Epithelial cell of proximal tubule (primary cell): ENCODE measurements around the gene ACMSD. TPM values are rescaled to one million over a fixed set of nuclear protein-coding genes. Genes with fewer than 3 reads are reported as not detected.

Experiments
- DNase-seq: peaks from one replicate; pipeline ENCODE4 v3.0.0-alpha.2; 2011; ENCODE audit warnings: low read depth
- H3K4me3 ChIP-seq: 2 replicates; pipeline ENCODE4 v1.5.1; 2011; ENCODE audit warnings: low read depth, mild to moderate bottlenecking, low read length
- CTCF ChIP-seq: conservative IDR thresholded peaks from 2 replicates; pipeline ENCODE4 v1.5.1; 2012; ENCODE audit warnings: low read depth, mild to moderate bottlenecking, low read length
- total RNA-seq: library from RNA; depleted of rRNA; stranded (reverse); fragments of >200 nt; gene quantifications from 2 replicates; pipeline ENCODE4 v1.2.3, GENCODE V29; 2015

Gene ACMSD
- total RNA-seq, 1 donor from 2014 or later, result 0.23 TPM

DNA sequence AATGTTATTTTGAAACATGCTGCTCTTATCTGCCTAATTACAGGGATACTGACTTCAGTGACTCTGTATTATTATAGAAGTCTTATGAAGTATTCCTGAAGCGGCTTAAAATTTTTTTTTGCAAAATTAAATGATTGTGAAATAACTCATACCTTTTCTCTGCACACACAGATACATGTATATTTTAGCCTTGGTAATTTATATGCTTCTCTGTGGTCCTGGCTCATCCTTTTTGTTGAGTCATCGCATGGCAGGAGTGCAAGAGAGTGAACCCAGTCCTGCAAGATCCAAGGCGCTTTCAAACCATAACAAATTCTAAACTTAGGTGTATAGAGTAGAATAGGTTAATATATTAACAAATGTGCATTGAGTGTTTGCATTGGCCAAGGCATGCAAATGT is 88.8 kb downstream of the ACMSD start:
- TF ChIP-seq CTCF, result no peak
- H3K4me3 ChIP-seq, result no peak overlapping the region
- DNase-seq, result no peak

DNA sequence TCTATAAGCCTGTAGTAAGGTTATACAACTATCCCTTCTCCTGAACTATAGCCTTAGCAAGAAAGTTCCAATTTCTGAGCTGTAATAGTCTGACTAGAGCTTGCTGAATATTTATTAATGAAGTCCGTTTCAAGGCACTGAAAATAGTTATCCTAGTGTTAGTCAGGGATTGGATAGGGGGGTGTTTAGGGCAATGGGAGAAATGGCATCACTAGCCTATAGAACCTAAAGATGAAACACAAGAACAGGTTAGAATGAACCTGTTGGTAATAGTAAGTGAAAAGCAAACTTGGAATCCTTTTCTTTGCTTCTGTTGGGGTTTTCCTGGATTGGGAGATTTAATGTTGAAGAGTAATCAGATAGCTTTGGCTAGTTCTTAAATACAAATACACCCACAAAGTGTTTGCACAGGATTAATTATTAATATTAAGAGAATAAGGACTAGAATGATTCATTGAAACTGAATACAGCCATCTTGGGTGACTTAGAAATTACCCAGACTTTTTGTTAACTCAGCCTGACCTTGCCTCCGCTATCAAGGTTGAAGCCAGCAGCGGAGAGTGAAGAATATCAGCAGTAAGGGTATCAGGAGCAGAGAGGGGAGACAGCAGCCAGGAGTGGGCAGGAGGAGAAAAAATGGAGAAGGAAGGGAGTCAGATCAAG is 94.6 kb downstream of the ACMSD start:
- peak; percentile 59 for DNase-seq
- no peak for TF ChIP-seq CTCF
- peak overlapping the region; percentile 28 for H3K4me3 ChIP-seq

GRCh38 chr2:134933732-134934131 is 95.3 kb downstream of the ACMSD start:
- DNase-seq, result no peak
- no peak for TF ChIP-seq CTCF
- no peak overlapping the region for H3K4me3 ChIP-seq

DNA sequence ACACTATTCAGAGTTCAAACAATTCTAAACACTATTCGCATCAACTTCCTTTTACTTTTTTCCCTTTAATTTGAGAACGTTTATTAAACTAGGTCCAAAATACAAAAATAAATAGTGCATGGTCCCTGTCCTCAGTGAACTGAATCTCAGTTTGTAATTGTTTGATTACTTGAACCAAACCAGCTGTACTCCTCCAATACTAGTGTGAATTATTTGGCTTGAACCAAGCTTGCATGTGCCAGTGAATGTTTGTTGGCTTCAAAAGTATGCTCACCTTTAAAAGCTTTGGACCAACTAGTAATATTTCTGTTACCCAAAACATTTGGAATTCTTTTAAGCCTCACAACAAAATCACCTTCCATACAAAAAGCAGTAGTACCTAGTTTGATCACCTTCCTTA is 95.7 kb downstream of the ACMSD start:
- no peak for DNase-seq
- TF ChIP-seq CTCF, result no peak

DNA sequence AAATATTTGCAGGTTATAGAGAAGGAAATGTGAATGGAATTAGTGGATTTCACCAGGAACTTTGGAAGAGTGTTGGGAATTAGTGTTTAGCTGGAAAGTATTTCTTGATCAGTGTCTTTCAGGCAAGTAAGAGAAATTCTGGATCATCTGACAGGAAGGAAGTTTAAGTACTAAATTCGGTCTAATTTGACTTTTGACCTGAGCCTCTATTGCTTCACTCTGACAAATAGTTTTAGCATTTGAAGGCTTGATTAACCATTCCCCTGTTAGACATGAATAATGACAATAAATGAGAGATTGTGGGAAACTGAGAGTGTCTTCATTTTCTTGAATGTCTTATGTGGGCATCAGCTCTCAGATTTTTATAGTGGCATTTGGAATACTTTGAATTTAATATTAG is 96.2 kb downstream of the ACMSD start:
- DNase-seq, result peak; percentile 37
- peak overlapping the region; percentile 1 for H3K4me3 ChIP-seq
- TF ChIP-seq CTCF, result no peak

More for the DNA sequence above, 95.7 kb downstream of the ACMSD start:
- peak overlapping the region; percentile 1 for H3K4me3 ChIP-seq

GRCh38 chr2:134936691-134937090 is 98.3 kb downstream of the ACMSD start:
- TF ChIP-seq CTCF, result no peak
- no peak overlapping the region for H3K4me3 ChIP-seq
- DNase-seq, result no peak

DNA sequence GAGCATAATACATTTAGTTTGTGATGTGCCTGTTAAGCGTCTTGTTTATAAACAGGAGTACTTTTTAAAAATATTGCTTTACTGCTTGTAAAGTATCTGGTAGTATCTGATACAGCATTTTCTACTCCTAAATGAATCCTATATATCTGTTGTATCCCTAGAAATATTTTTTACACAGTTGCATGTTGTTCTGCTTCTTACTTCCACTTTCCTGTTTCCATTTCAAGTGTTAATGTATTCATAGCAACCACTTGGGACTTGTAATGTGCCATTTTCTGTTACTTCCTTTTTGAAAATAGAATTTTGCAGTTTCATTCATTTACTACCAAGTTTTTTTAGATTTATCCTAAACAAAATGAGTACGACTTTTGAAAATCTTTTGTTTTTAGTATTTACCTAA is 105.1 kb downstream of the ACMSD start:
- no peak for TF ChIP-seq CTCF
- H3K4me3 ChIP-seq, result no peak overlapping the region
- DNase-seq, result no peak
